ENCODE results near the gene CBX6.

CBX6 gene

GRCh38 chr22:38831166-38831945, 40.7 kb downstream of the CBX6 start:
- H3K27ac ChIP-seq = no peak overlapping the region
- no peak for TF ChIP-seq CTCF (conservative IDR thresholded peaks at IDR 0.05; ENCODE audit: low read depth)
- ChIA-PET CTCF (no interaction called here), POLR2A (ENCODE audit: low non-redundant PET) (no interaction called here)
- DNase-seq (ENCODE audit: low spot score) = no peak

- TF ChIP-seq CTCF (conservative IDR thresholded peaks at IDR 0.05; ENCODE audit: low read depth) = no peak
- ChIA-PET POLR2A (ENCODE audit: low non-redundant PET) (no interaction called here), CTCF (no interaction called here)
- no peak overlapping the region for H3K27ac ChIP-seq
- DNase-seq (ENCODE audit: low spot score) = no peak
Measured at GRCh38 chr22:38830845-38831108, 41.2 kb downstream of the CBX6 start.

GRCh38 chr22:38830026-38830844, 41.8 kb downstream of the CBX6 start:
- POLR2A ChIA-PET (ENCODE audit: low non-redundant PET) = no interaction called here
- CTCF ChIA-PET = no interaction called here
- TF ChIP-seq CTCF (conservative IDR thresholded peaks at IDR 0.05; ENCODE audit: low read depth) = no peak
- no peak overlapping the region for H3K27ac ChIP-seq
- DNase-seq (ENCODE audit: low spot score) = no peak

GRCh38 chr22:38829485-38829884, 42.5 kb downstream of the CBX6 start:
- ChIA-PET POLR2A (ENCODE audit: low non-redundant PET) (no interaction called here), CTCF (no interaction called here)
- no peak for TF ChIP-seq CTCF (conservative IDR thresholded peaks at IDR 0.05; ENCODE audit: low read depth)
- DNase-seq (ENCODE audit: low spot score) = no peak
- H3K27ac ChIP-seq = no peak overlapping the region

- ChIA-PET POLR2A (ENCODE audit: low non-redundant PET) (no interaction called here), CTCF (interaction anchor here (1.1 kb wide), 1 partner anchor 14 kb away, joined by 3 read pairs; no protein-coding TSS in a partner anchor)
- no peak for DNase-seq (ENCODE audit: low spot score)
- no peak overlapping the region for H3K27ac ChIP-seq
- TF ChIP-seq CTCF (conservative IDR thresholded peaks at IDR 0.05; ENCODE audit: low read depth) = no peak
Measured at GRCh38 chr22:38828616-38829205, 43.3 kb downstream of the CBX6 start.

- POLR2A ChIA-PET (ENCODE audit: low non-redundant PET) = no interaction called here
- TF ChIP-seq CTCF (conservative IDR thresholded peaks at IDR 0.05; ENCODE audit: low read depth) = no peak
- CTCF ChIA-PET = interaction anchor here (1.1 kb wide), 1 partner anchor 15 kb away, joined by 3 read pairs; no protein-coding TSS in a partner anchor
- no peak overlapping the region for H3K27ac ChIP-seq
- DNase-seq (ENCODE audit: low spot score) = no peak
Measured at GRCh38 chr22:38828191-38828590, 43.8 kb downstream of the CBX6 start.

Measured in RWPE1 (cell line).